ENCODE results near the gene LSS. TPM values are rescaled to one million over a fixed set of nuclear protein-coding genes. Genes with fewer than 3 reads are reported as not detected.

Gene LSS
- total RNA-seq, 4 donors from 2014 or later = 60.8 to 165 (median 81.7) TPM

DNA sequence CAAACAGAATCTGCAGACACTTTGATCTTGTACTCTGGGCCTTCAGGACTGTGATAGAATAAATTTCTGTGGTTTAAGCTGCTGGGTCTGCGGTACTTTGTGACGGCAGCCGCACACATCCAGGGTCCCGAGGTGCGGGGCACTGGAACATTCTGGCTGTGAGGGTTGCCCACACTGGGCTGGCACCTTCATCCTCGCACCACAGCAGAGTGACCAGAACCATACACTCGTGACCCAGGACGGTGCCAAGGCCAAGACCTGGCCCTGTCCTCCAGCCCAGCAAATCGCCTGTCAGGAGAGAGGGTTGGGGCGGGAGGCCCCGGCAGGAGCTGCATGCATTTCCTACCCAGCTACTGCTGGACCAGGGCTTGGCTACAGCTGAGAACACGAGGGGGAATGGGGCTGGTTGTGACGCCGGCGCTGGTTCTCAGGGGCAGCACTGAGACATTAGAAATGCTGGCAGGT is 70.6 kb downstream of the LSS start:
- 88 to 93% methylated on average over 15 of the region's 15 CpGs for WGBS, 2 donors
- intact Hi-C loops (cut with DNase I; ENCODE audit: low total_unique reads) = no loop called here
- TF ChIP-seq, protein P1, sequence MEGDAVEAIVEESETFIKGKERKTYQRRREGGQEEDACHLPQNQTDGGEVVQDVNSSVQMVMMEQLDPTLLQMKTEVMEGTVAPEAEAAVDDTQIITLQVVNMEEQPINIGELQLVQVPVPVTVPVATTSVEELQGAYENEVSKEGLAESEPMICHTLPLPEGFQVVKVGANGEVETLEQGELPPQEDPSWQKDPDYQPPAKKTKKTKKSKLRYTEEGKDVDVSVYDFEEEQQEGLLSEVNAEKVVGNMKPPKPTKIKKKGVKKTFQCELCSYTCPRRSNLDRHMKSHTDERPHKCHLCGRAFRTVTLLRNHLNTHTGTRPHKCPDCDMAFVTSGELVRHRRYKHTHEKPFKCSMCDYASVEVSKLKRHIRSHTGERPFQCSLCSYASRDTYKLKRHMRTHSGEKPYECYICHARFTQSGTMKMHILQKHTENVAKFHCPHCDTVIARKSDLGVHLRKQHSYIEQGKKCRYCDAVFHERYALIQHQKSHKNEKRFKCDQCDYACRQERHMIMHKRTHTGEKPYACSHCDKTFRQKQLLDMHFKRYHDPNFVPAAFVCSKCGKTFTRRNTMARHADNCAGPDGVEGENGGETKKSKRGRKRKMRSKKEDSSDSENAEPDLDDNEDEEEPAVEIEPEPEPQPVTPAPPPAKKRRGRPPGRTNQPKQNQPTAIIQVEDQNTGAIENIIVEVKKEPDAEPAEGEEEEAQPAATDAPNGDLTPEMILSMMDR (IDR thresholded peaks at IDR 0.05) = no peak
- no peak for TF ChIP-seq POLR2A (IDR thresholded peaks at IDR 0.05)
- DNase-seq (ENCODE audit: low spot score in 2 of 2) = peak in 1 of 2 donors; percentile 79
- H3K4me3 ChIP-seq (ENCODE audit: low read depth, poor library complexity, severe bottlenecking) = no peak overlapping the region

DNA sequence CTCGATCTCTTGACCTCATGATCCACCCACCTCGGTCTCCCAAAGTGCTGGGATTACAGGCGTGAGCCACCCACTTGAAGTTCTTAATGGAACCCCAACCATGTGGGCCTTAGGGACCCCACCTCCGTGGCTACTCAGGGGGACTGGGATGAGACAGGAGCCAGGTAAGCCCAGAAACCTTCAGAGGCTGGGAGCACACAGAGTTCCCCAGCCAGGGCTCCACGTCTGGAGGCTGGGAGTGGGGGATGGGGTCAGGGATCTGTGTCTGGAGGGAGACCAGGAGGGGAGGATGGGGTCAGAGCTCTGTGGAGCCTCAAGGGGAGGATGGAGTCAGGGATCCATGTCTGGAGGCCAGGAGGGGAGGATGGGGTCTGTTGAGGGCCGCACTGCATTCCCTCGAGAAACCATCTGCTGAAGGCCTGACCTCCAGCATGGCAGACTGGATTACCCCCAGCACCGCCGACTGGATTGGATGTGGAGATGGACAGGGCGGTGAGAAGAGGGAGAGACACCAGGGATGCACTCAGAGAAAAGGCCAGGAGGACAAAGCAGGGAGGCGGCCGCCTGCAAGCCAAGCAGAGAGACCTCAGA is 71.1 kb downstream of the LSS start:
- H3K4me3 ChIP-seq (ENCODE audit: low read depth, poor library complexity, severe bottlenecking) = no peak overlapping the region
- intact Hi-C loops (cut with DNase I; ENCODE audit: low total_unique reads) = no loop called here
- TF ChIP-seq, protein P1 (IDR thresholded peaks at IDR 0.05) = no peak
- TF ChIP-seq POLR2A (IDR thresholded peaks at IDR 0.05) = no peak
- WGBS, 2 donors = 93 to 94% methylated on average over 12 of the region's 12 CpGs
- peak in 1 of 2 donors; percentile 80 for DNase-seq (ENCODE audit: low spot score in 2 of 2)

DNA sequence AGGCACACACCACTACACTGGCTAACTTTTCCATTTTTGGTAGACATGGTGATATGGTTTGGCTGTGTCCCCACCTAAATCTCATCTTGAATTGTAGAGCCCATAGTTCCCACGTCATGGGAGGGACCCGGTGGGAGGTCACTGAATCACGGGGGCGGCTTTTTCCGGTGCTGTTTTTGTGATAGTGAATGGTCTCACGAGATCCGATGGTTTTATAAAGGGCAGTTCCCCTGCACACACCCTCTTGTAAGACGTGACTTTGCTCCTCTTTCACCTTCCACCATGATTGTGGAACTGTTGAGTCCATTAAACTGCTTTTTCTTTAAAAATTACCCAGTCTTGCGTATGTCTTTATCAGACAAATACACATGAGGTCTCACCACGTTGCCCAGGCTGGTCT is 71.9 kb downstream of the LSS start:
- TF ChIP-seq, protein P1 (IDR thresholded peaks at IDR 0.05) = no peak
- no peak for TF ChIP-seq POLR2A (IDR thresholded peaks at IDR 0.05)
- peak in 1 of 2 donors; percentile 74 for DNase-seq (ENCODE audit: low spot score in 2 of 2)
- no peak overlapping the region for H3K4me3 ChIP-seq (ENCODE audit: low read depth, poor library complexity, severe bottlenecking)
- 78 to 85% methylated on average over 10 of the region's 10 CpGs for WGBS, 2 donors
- intact Hi-C loops (cut with DNase I; ENCODE audit: low total_unique reads) = no loop called here

DNA sequence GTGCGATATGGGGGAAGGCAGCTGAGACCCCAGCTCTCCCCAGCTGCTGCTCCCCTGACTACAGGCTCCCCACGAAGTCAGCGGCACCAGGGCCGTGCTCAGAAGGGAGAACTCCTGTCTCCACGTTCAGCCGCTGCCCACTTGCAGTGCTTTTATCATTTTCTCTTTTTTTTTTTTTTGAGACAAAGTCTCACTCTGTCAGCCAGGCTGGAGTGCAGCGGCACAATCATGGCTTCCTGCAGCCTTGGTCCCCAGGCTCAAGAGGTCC is 72.3 kb downstream of the LSS start:
- WGBS, 2 donors = 92 to 93% methylated on average over 7 of the region's 7 CpGs
- intact Hi-C loops (cut with DNase I; ENCODE audit: low total_unique reads) = no loop called here
- H3K4me3 ChIP-seq (ENCODE audit: low read depth, poor library complexity, severe bottlenecking) = no peak overlapping the region
- TF ChIP-seq, protein P1 (IDR thresholded peaks at IDR 0.05) = no peak
- TF ChIP-seq POLR2A (IDR thresholded peaks at IDR 0.05) = no peak
- DNase-seq (ENCODE audit: low spot score in 2 of 2) = no peak

DNA sequence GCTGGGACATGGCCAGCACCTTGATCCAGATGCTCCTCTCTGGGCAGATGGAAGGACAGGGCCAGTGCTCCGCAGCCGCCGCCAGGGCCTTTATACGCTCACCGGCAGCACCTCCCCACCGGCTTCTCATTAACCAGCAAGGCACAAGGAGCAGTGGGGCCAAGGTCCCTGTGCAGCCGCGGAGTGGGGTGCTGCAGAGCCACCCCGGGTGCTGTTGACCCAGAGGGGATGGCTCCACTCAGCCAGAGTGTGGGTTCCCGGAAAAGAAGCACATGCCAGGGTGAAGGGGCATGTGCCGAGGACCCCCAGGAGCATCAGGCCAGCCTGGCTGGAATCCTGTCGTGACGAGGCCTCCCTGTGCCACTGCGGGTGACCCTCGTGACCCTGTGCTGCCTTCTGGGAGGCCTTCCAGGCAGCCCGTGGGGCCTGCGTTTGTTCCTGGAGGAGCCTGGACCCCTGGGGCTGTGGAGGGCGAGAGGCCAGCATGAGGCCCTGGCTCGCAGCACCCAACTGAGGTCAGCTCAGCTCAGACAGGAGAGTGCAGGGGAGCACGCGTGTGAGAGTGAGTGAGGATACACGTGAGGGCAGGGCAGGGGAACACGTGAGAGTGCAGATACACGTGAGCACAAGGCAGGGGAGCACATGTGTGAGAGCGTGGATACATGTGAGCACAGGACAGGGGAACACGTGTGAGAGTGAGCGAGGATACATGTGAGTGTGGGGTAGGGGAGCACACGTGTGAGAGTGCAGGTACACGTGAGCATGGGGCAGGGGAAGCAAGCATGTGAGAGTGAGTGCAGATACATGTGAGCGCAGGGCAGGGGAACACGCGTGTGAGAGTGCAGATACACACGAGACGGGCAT is 72.8 kb downstream of the LSS start, which contains the start of gene FTCD:
FTCD (minus strand) TSS at position 66 of the 864 bp plus-strand sequence; CDS start at position 10, 56 bp downstream.
- intact Hi-C loops (cut with DNase I; ENCODE audit: low total_unique reads) = no loop called here
- 83 to 87% methylated on average over 26 to 34 of the region's 34 CpGs for WGBS, 2 donors
- peak in 1 of 2 donors; percentile 82 for DNase-seq (ENCODE audit: low spot score in 2 of 2)
- H3K4me3 ChIP-seq (ENCODE audit: low read depth, poor library complexity, severe bottlenecking) = no peak within 1 kb of the TSS
- TF ChIP-seq, protein P1 (IDR thresholded peaks at IDR 0.05) = no peak
- no peak for TF ChIP-seq POLR2A (IDR thresholded peaks at IDR 0.05)

Measured in lower leg skin (tissue), 4 donors.